Large intestine (tissue), 12 donors: ENCODE data around the gene CLASP1. TPM values are rescaled to one million over a fixed set of nuclear protein-coding genes. Genes with fewer than 3 reads are reported as not detected.
"Not testable (repeated sequence)": the region's sequence is repeated elsewhere in the genome, so short reads cannot be mapped to it uniquely, and the experiment has no call there.

Experiments used
- DNase-seq, 2 donors: peaks; one replicate each; pipeline versions ENCODE4 v3.0.0 to v3.0.0-alpha.2; 2013
- H3K27ac ChIP-seq: one replicate; pipeline ENCODE4 v1.5.1; 2013; ENCODE audit warnings: low read length
- H3K27me3 ChIP-seq: 2 replicates; pipeline ENCODE4 v1.6.1; 2013; ENCODE audit warnings: low read length; ENCODE audit not compliant: control insufficient read depth, insufficient read depth
- H3K36me3 ChIP-seq: 2 replicates; pipeline ENCODE4 v1.6.1; 2013; ENCODE audit warnings: low read length; ENCODE audit not compliant: control insufficient read depth, insufficient read depth
- H3K4me1 ChIP-seq: one replicate; pipeline ENCODE4 v1.6.1; 2013; ENCODE audit warnings: low read length; ENCODE audit not compliant: control insufficient read depth, insufficient read depth
- H3K4me3 ChIP-seq: one replicate; pipeline ENCODE4 v1.5.1; 2013; ENCODE audit warnings: low read length
- H3K9me3 ChIP-seq: one replicate; pipeline ENCODE4 v1.6.1; 2013; ENCODE audit warnings: mild to moderate bottlenecking, low read depth, low read length, moderate library complexity; ENCODE audit not compliant: control insufficient read depth
- WGBS: methylation state at CpG from one replicate; pipeline ENCODE4 v1.1.5; 2013; ENCODE audit warnings: low lambda C conversion rate; ENCODE audit not compliant: insufficient coverage; 5-methylcytosine and 5-hydroxymethylcytosine counted together
- long read RNA-seq, 11 donors: transcript quantifications; one replicate each; lab custom pipeline, GENCODE V29; 2026
- polyA plus RNA-seq: library from polyadenylated mRNA; unstranded; fragments of 120-200 nt; gene quantifications from one replicate; pipeline ENCODE4 v1.2.1, GENCODE V29; 2013

The CLASP1 gene
- polyA plus RNA-seq = 31.8 TPM
- long read RNA-seq, donor 1 = 0 reads
- long read RNA-seq, donor 2, partial matches to known transcripts = 11 of 11 reads
- long read RNA-seq, donor 2, other reads (novel, unspliced or antisense) = 0 of 11 reads
- long read RNA-seq, donor 3 = 0 reads
- long read RNA-seq, donor 4, partial matches to known transcripts = 0 of 1 reads
- long read RNA-seq, donor 4, other reads (novel, unspliced or antisense) = 0 of 1 reads
- long read RNA-seq, donor 5 = 0 reads
- long read RNA-seq, donor 6 = 0 reads
- long read RNA-seq, donor 7 = 0 reads
- long read RNA-seq, donor 8 = 0 reads
- long read RNA-seq, donor 9 = 0 reads
- long read RNA-seq, donor 10 = 0 reads
- long read RNA-seq, donor 11 = 0 reads

GRCh38 chr2:121649149-121649595 is at the start of gene CLASP1:
TSS of gene CLASP1 (minus strand) at chr2:121649462. CDS start at chr2:121605895, 43,567 bp downstream.
- Histone ChIP-seq H3K36me3 (no peaks in the 10 kb centered on the region), H3K27me3 (no peaks in the 10 kb centered on the region), H3K27ac (peak within 1 kb of the TSS; percentile 96), H3K9me3 (no peaks in the 10 kb centered on the region), H3K4me3 (peak within 1 kb of the TSS; percentile 99), H3K4me1 (peaks cover 6% of the 10 kb centered on the region)
- no CpG with 5 or more reads among the region's 36 CpGs for WGBS
- DNase-seq = no peak

GRCh38 chr2:121698318-121698930 is 49.2 kb upstream of the CLASP1 start:
- Histone ChIP-seq H3K9me3 (no peaks in the 10 kb centered on the region), H3K27me3 (no peaks in the 10 kb centered on the region), H3K4me3 (no peak overlapping the region), H3K36me3 (no peaks in the 10 kb centered on the region), H3K27ac (no peak overlapping the region), H3K4me1 (no peaks in the 10 kb centered on the region)
- WGBS = 94% methylated on average over 3 of the region's 11 CpGs
- DNase-seq = no peak

DNA sequence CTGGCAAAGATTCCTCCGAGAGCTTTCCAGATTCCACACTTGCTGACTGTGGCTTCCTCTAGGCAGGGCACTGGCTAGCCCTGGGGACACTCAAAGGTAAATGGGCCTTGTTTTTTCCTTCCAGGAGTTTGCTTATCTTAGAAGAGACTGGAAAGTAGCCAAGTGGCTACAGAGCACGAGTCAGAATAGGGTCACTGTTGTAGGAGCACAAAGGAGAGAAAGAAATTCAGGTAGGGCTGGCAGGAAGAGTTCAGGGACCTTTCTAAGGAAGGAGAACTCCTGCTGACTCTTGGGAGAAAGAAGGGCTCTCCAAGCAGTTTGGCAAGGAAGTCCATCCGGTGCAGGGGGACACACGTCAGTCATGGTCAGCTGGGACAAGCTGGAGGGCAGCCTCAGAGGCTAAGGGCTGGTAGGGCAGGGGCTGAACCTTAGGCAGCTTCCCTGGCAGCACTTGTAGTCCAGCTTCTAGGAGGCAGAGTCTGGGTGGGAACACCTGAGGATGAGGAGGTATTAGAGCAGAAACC is 47.9 kb upstream of the CLASP1 start:
- no peak overlapping the region for H3K27ac ChIP-seq
- no peak for DNase-seq
- no CpG with 5 or more reads among the region's 4 CpGs for WGBS

GRCh38 chr2:121696410-121696930 is 47.2 kb upstream of the CLASP1 start:
- Histone ChIP-seq H3K27me3 (no peaks in the 10 kb centered on the region), H3K4me3 (no peak overlapping the region), H3K4me1 (no peaks in the 10 kb centered on the region), H3K36me3 (no peaks in the 10 kb centered on the region), H3K9me3 (no peaks in the 10 kb centered on the region), H3K27ac (no peak overlapping the region)
- no peak for DNase-seq
- no CpG with 5 or more reads among the region's 7 CpGs for WGBS

More for the DNA sequence above, 47.9 kb upstream of the CLASP1 start:
- Histone ChIP-seq H3K27me3 (no peaks in the 10 kb centered on the region), H3K9me3 (no peaks in the 10 kb centered on the region), H3K4me1 (no peaks in the 10 kb centered on the region), H3K36me3 (no peaks in the 10 kb centered on the region), H3K4me3 (no peak overlapping the region)

DNA sequence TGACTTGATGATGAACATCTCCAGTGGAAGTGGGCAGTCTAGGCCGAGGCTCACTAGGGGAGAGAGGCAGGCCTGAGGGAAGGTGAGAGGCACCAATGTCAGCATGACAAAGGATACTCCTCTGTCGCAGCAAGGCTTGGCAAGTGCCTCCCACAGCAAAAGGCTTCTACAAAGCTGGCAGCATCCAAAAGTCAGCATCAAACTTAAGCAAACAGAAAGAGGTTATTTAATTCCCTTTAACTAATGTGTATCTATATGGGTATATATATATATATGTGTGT is 45.8 kb upstream of the CLASP1 start:
- no peak for DNase-seq
- H3K4me1 ChIP-seq = no peaks in the 10 kb centered on the region
- H3K9me3 ChIP-seq = no peaks in the 10 kb centered on the region
- no CpG with 5 or more reads among the region's 2 CpGs for WGBS
- H3K36me3 ChIP-seq = no peaks in the 10 kb centered on the region
- H3K4me3 ChIP-seq = no peak overlapping the region
- H3K27me3 ChIP-seq = no peaks in the 10 kb centered on the region
- H3K27ac ChIP-seq = no peak overlapping the region

GRCh38 chr2:121694398-121695170 is 45.3 kb upstream of the CLASP1 start:
- Histone ChIP-seq H3K27ac (no peak overlapping the region), H3K36me3 (no peaks in the 10 kb centered on the region), H3K9me3 (no peaks in the 10 kb centered on the region), H3K27me3 (no peaks in the 10 kb centered on the region), H3K4me3 (no peak overlapping the region), H3K4me1 (no peaks in the 10 kb centered on the region)
- no peak for DNase-seq
- WGBS = no CpG with 5 or more reads among the region's 6 CpGs

- H3K27ac ChIP-seq, H3K27me3 ChIP-seq, DNase-seq, H3K9me3 ChIP-seq, H3K4me3 ChIP-seq, H3K4me1 ChIP-seq, H3K36me3 ChIP-seq: not testable (repeated sequence)
- WGBS = no CpG with 5 or more reads among the region's 3 CpGs
Measured at GRCh38 chr2:121690572-121690971, 41.3 kb upstream of the CLASP1 start.

GRCh38 chr2:121690095-121690494 is 40.8 kb upstream of the CLASP1 start:
- no peaks in the 10 kb centered on the region for H3K9me3 ChIP-seq
- no peak for DNase-seq
- WGBS = 90% methylated on average over 2 of the region's 6 CpGs
- H3K27ac ChIP-seq = no peak overlapping the region
- no peaks in the 10 kb centered on the region for H3K4me1 ChIP-seq
- H3K27me3 ChIP-seq = no peaks in the 10 kb centered on the region
- H3K36me3 ChIP-seq = no peaks in the 10 kb centered on the region
- H3K4me3 ChIP-seq = no peak overlapping the region

DNA sequence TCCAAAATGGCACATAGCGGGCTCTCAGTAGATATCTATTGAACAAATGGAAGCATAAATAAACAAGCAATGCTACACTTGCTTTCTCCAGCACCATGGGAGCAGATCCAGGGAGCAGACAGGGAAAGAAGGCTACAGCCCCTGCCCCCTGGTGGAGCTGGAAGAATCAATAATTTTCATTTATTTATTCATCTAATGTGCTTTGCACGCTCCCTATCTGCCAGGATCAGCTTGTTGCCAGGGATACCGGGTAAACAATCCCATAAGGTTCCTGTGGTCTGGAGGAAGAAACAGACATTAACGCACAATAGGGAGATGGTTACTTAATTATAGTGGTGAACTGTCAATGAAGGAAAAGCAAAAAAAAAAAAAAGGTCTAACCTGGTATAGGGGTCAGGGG is 40.1 kb upstream of the CLASP1 start:
- WGBS = 0% methylated on average over 1 of the region's 4 CpGs
- no peak overlapping the region for H3K4me3 ChIP-seq
- DNase-seq = peak; percentile 33 to 38
- H3K27ac ChIP-seq = no peak overlapping the region
- no peaks in the 10 kb centered on the region for H3K27me3 ChIP-seq
- no peaks in the 10 kb centered on the region for H3K36me3 ChIP-seq
- no peaks in the 10 kb centered on the region for H3K9me3 ChIP-seq
- H3K4me1 ChIP-seq = no peaks in the 10 kb centered on the region

GRCh38 chr2:121688820-121689219 is 39.6 kb upstream of the CLASP1 start:
- H3K9me3 ChIP-seq = peaks cover 4% of the 10 kb centered on the region
- no peak for DNase-seq
- H3K27ac ChIP-seq = no peak overlapping the region
- no peaks in the 10 kb centered on the region for H3K27me3 ChIP-seq
- no peaks in the 10 kb centered on the region for H3K4me1 ChIP-seq
- WGBS = no CpG with 5 or more reads among the region's 2 CpGs
- H3K36me3 ChIP-seq = no peaks in the 10 kb centered on the region
- no peak overlapping the region for H3K4me3 ChIP-seq
